Muscle layer of duodenum (tissue), 2 donors: Measurements from ENCODE around the gene TSPAN13.

Experiments
- H3K27ac ChIP-seq: one replicate; pipeline ENCODE4 v1.7.0; 2013; ENCODE audit warnings: mild to moderate bottlenecking, low read length
- H3K27me3 ChIP-seq: one replicate; pipeline ENCODE4 v1.7.0; 2013; ENCODE audit warnings: low read depth, mild to moderate bottlenecking, control low read depth, low read length
- H3K36me3 ChIP-seq, 2 donors: one replicate each; pipeline ENCODE4 v1.7.0; 2013; ENCODE audit warnings: low read length in 2 of 2, control low read depth in 1 of 2, mild to moderate bottlenecking in 1 of 2; ENCODE audit not compliant: insufficient read depth in 2 of 2, control insufficient read depth in 1 of 2
- H3K4me1 ChIP-seq, 2 donors: one replicate each; pipeline ENCODE4 v1.7.0; 2013; ENCODE audit warnings: low read length in 2 of 2, mild to moderate bottlenecking in 2 of 2, control low read depth in 1 of 2, moderate library complexity in 1 of 2; ENCODE audit not compliant: insufficient read depth in 2 of 2, control insufficient read depth in 1 of 2
- H3K4me3 ChIP-seq, 2 donors: one replicate each; pipeline ENCODE4 v1.7.0; 2013; ENCODE audit warnings: low read length in 2 of 2, low read depth in 1 of 2, mild to moderate bottlenecking in 1 of 2
- H3K9me3 ChIP-seq, 2 donors: one replicate each; pipeline ENCODE4 v1.7.0; 2013; ENCODE audit warnings: low read length in 2 of 2, control low read depth in 1 of 2, mild to moderate bottlenecking in 1 of 2; ENCODE audit not compliant: control insufficient read depth in 1 of 2
- donor health status: healthy.

TSPAN13 gene

GRCh38 chr7:16753102-16753931 is at the start of gene TSPAN13:
Gene TSPAN13 (plus strand): TSS chr7:16753755. CDS start chr7:16753968, 213 bp downstream.
- Histone ChIP-seq H3K36me3 (no peaks in the 10 kb centered on the region), H3K27ac (peak within 1 kb of the TSS; percentile 46), H3K9me3 (no peaks in the 10 kb centered on the region), H3K27me3 (no peaks in the 10 kb centered on the region), H3K4me3 (peak within 1 kb of the TSS; percentile 72 to 87), H3K4me1 (peaks cover 0 to 4% of the 10 kb centered on the region in 2 donors)

DNA sequence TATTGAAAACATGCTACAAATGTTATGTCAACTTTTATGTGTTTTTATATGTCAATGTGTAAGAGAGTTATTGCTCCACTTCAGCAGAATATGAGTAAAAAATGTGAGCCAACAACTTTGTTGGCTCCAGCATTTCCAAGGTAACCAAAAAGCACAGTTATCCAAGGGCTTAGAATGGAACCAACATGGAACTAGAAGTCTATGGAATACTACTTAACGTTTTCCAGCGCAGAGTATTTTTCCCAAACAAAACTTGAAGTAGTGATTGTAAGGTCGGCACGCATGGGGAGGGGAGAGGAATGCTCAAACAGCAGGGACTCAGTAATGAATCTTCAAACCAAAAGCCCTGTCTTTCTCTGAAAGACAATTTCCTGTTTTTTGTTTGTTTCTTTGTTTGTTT is 45.0 kb upstream of the TSPAN13 start:
- H3K9me3 ChIP-seq = no peaks in the 10 kb centered on the region
- H3K4me1 ChIP-seq = no peaks in the 10 kb centered on the region
- no peak overlapping the region for H3K27ac ChIP-seq
- H3K36me3 ChIP-seq = peaks cover 10 to 28% of the 10 kb centered on the region in 2 donors
- H3K27me3 ChIP-seq = no peaks in the 10 kb centered on the region
- H3K4me3 ChIP-seq = no peak overlapping the region

DNA sequence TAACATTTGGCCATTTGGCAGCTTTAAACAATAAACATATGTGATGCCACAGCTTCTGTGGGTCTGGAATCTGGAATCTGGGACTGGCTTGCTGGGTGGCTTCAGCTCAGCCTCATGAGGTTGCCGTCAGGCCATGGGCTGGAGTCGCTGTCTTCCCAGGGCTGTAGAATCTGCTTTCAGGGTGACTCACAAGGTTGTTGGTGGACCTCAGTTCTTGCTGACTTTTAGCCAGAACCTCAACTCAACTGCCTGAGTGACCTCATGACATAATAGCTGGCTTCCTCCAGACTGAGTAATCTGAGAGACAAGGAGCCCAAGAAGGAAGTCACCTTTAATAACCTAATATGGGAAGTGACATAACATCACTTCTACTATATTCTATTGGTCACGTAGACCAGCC is 44.6 kb upstream of the TSPAN13 start:
- no peak overlapping the region for H3K4me3 ChIP-seq
- H3K27ac ChIP-seq = no peak overlapping the region
- peaks cover 10 to 28% of the 10 kb centered on the region in 2 donors for H3K36me3 ChIP-seq
- no peaks in the 10 kb centered on the region for H3K4me1 ChIP-seq
- no peaks in the 10 kb centered on the region for H3K27me3 ChIP-seq
- no peaks in the 10 kb centered on the region for H3K9me3 ChIP-seq

GRCh38 chr7:16710651-16711050 is 42.9 kb upstream of the TSPAN13 start:
- Histone ChIP-seq H3K27me3 (no peaks in the 10 kb centered on the region), H3K4me3 (no peak overlapping the region), H3K4me1 (no peaks in the 10 kb centered on the region), H3K9me3 (no peaks in the 10 kb centered on the region), H3K36me3 (peaks cover 6 to 17% of the 10 kb centered on the region in 2 donors), H3K27ac (no peak overlapping the region)

- no peak overlapping the region for H3K27ac ChIP-seq
- no peaks in the 10 kb centered on the region for H3K27me3 ChIP-seq
- no peak overlapping the region for H3K4me3 ChIP-seq
- no peaks in the 10 kb centered on the region for H3K4me1 ChIP-seq
- peaks cover 0 to 8% of the 10 kb centered on the region in 2 donors for H3K36me3 ChIP-seq
- H3K9me3 ChIP-seq = no peaks in the 10 kb centered on the region
Measured at GRCh38 chr7:16711730-16712129, 41.8 kb upstream of the TSPAN13 start.

DNA sequence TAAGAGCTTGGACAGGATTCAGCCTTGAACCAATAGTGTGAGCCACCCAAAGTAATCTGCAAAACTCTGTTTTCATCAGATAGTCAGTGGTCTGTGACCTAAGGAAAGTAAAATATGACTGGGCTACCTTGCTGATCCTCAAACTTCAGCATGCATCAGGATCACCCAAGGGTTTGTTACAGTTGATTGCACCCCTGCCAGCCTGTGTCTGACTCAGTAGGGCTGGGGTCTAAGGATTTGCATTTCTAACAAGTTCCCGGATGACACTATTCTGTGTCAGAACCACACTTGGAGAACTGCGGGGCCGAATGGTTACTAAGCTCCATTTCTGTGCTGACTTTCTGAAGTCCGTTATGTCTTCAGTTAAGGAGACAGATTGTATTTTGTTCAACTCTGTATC is 40.6 kb upstream of the TSPAN13 start:
- Histone ChIP-seq H3K36me3 (peaks cover 0 to 8% of the 10 kb centered on the region in 2 donors), H3K27ac (no peak overlapping the region)

GRCh38 chr7:16715928-16716327 is 37.6 kb upstream of the TSPAN13 start:
- Histone ChIP-seq H3K9me3 (no peaks in the 10 kb centered on the region), H3K4me1 (no peaks in the 10 kb centered on the region), H3K27me3 (no peaks in the 10 kb centered on the region), H3K4me3 (no peak overlapping the region), H3K36me3 (no peaks in the 10 kb centered on the region), H3K27ac (no peak overlapping the region)

More for the DNA sequence above, 40.6 kb upstream of the TSPAN13 start:
- no peaks in the 10 kb centered on the region for H3K9me3 ChIP-seq
- H3K27me3 ChIP-seq = no peaks in the 10 kb centered on the region
- no peaks in the 10 kb centered on the region for H3K4me1 ChIP-seq
- no peak overlapping the region for H3K4me3 ChIP-seq

GRCh38 chr7:16718111-16718656 is 35.4 kb upstream of the TSPAN13 start:
- Histone ChIP-seq H3K4me1 (no peaks in the 10 kb centered on the region), H3K4me3 (no peak overlapping the region), H3K27ac (no peak overlapping the region), H3K9me3 (no peaks in the 10 kb centered on the region), H3K36me3 (no peaks in the 10 kb centered on the region), H3K27me3 (no peaks in the 10 kb centered on the region)

DNA sequence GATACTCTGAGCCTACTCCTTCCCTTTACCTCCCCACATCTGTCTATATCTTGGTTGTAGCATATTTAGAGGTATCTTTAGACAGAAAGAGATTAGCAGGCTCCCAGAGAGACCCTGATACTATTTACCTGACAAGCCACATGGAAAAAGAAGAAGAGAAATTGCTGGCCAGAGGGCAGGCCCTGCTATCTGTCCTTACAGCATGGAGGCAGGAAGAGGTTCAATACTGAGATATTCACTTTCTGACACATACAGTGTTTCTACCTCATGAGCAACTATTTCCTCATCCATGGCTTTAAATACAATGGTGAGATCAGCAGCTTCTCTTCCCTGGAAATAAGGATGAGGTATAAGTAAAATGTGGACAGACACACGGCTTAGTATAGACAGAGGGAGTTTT is 33.9 kb upstream of the TSPAN13 start:
- Histone ChIP-seq H3K36me3 (no peaks in the 10 kb centered on the region), H3K9me3 (no peaks in the 10 kb centered on the region), H3K4me3 (no peak overlapping the region), H3K4me1 (no peaks in the 10 kb centered on the region), H3K27me3 (no peaks in the 10 kb centered on the region), H3K27ac (no peak overlapping the region)

GRCh38 chr7:16721541-16721940 is 32.0 kb upstream of the TSPAN13 start:
- Histone ChIP-seq H3K4me3 (no peak overlapping the region), H3K36me3 (no peaks in the 10 kb centered on the region), H3K9me3 (no peaks in the 10 kb centered on the region), H3K27me3 (no peaks in the 10 kb centered on the region), H3K27ac (no peak overlapping the region), H3K4me1 (no peaks in the 10 kb centered on the region)

DNA sequence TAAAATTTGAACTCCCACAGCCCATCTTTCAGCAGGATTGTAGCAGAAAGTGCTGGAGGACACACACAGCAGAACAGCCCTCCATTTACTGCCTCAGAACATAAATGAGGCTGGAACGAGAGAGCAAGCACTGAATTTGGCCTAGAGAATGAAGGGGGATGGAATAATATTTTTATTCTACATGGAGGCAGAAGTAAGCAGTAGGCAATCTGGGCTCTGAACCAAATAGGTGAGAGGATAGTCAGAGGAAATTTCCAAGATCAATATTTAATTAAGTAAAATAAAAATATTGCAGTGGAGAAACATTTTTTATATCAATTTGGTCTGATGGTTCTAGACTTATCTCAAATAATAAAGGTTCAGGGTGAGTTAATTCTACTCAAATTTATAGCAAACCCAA is 29.2 kb upstream of the TSPAN13 start:
- Histone ChIP-seq H3K9me3 (no peaks in the 10 kb centered on the region), H3K4me1 (no peaks in the 10 kb centered on the region), H3K27me3 (no peaks in the 10 kb centered on the region), H3K27ac (no peak overlapping the region), H3K4me3 (no peak overlapping the region), H3K36me3 (no peaks in the 10 kb centered on the region)
